Stimulated activated CD8-positive, alpha-beta memory T cell treated with anti-CD3 and anti-CD28 coated beads, Interleukin-2, amount 100 ng/mL, for 48 hours (primary cell): ENCODE results near the gene ATF5.

Experiments
- DNase-seq, 2 donors: peaks; one replicate each; pipeline ENCODE4 v3.0.0-alpha.2; 2020; ENCODE audit warnings: low read depth in 2 of 2

ATF5 gene

DNA sequence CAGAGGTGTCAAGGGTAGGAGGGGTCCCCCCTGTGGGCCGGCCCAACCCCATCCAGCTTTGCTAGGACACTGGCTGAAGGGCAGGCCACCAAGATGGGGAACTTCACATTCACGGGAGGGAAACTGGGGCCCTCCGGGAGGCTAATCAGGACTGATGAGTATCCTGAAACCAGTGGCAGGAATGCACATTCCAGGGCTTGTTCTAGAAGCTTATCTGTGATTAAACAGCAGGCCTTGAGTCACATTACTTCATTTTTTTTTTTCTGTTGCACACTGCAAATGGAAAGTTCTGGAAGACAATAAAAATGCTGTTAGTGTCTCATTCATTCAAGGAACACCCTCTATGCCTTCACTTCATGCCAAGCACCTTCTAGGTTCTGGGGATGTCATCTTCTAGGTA, 47.5 kb downstream of the ATF5 start:
- no peak for DNase-seq

GRCh38 chr19:49977076-49977475, 48.1 kb downstream of the ATF5 start:
- no peak for DNase-seq

DNA sequence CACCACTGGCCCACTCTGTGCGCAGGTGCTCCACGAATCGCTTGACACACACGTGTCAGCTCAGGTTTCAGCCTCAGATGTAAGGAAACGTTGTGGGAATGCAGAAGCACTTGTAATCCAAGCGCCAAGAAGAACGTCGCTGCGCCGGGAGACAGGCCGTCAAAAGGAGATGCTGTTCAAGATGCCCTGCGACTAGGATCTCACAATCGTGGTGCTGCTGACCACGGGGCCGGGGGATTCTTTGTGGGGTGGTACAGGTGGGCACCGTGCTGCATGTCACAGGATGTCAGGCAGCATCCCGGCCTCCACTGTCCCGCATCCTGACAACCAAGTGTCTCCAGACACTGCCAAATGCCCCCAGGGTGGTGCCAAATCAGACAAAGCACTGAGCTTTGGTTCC, 48.9 kb downstream of the ATF5 start:
- no peak for DNase-seq

GRCh38 chr19:49978324-49978723, 49.3 kb downstream of the ATF5 start:
- DNase-seq: no peak

- no peak for DNase-seq
Measured at GRCh38 chr19:49981603-49982593, 52.9 kb downstream of the ATF5 start.
